OCI-LY1 (cell line): ENCODE results near the gene CDH23.
A peak's percentile ranks its signal among the peaks of the same experiment; 100 is the strongest.

ENCODE experiments used
- H2AFZ ChIP-seq: fragments of 200-600 bp; sonication (generic), shearing (Covaris generic); 2 replicates; pipeline ENCODE4 v1.6.0; 2014; ENCODE audit warnings: antibody characterized with exemption, mild to moderate bottlenecking, low read length
- H3F3A ChIP-seq: fragments of 200-600 bp; sonication (generic), shearing (Covaris generic); 2 replicates; pipeline ENCODE4 v1.6.0; 2014; ENCODE audit warnings: mild to moderate bottlenecking, antibody characterized with exemption, low read length, moderate library complexity; ENCODE audit not compliant: insufficient read depth
- H3K27ac ChIP-seq: fragments of 200-600 bp; sonication (generic); 2 replicates; pipeline ENCODE4 v1.5.1; 2014; ENCODE audit warnings: low read length, mixed run types, mild to moderate bottlenecking, low read depth; ENCODE audit not compliant: poor library complexity, severe bottlenecking
- H3K27me3 ChIP-seq: fragments of 200-600 bp; sonication (generic); 2 replicates; pipeline ENCODE4 v1.6.0; 2014; ENCODE audit warnings: antibody characterized with exemption, mild to moderate bottlenecking, low read length, moderate library complexity; ENCODE audit not compliant: insufficient read depth
- H3K36me3 ChIP-seq: fragments of 200-600 bp; sonication (generic); 2 replicates; pipeline ENCODE4 v1.6.1; 2014; ENCODE audit warnings: mild to moderate bottlenecking, antibody characterized with exemption, low read length, moderate library complexity, mixed read lengths; ENCODE audit not compliant: insufficient read depth
- H3K4me1 ChIP-seq: fragments of 200-600 bp; sonication (generic); 2 replicates; pipeline ENCODE4 v1.5.1; 2014; ENCODE audit warnings: mild to moderate bottlenecking, low read length, moderate library complexity; ENCODE audit not compliant: insufficient read depth, severe bottlenecking
- H3K4me2 ChIP-seq: fragments of 200-600 bp; sonication (generic), shearing (Covaris generic); 2 replicates; pipeline ENCODE4 v1.6.1; 2014; ENCODE audit warnings: low read length
- H3K4me3 ChIP-seq: fragments of 200-600 bp; sonication (generic); 2 replicates; pipeline ENCODE4 v1.5.1; 2014; ENCODE audit warnings: low read length, low read depth, mild to moderate bottlenecking, mixed read lengths; ENCODE audit not compliant: poor library complexity, severe bottlenecking
- H3K79me2 ChIP-seq: fragments of 200-600 bp; shearing (Covaris generic); 2 replicates; pipeline ENCODE4 v1.6.1; 2016; ENCODE audit warnings: mixed run types, low read length, mixed read lengths; ENCODE audit not compliant: insufficient read depth
- H3K9ac ChIP-seq: fragments of 200-600 bp; sonication (generic), shearing (Covaris generic); 2 replicates; pipeline ENCODE4 v1.6.1; 2014; ENCODE audit warnings: mild to moderate bottlenecking, low read length, mixed read lengths
- H3K9me2 ChIP-seq: fragments of 200-600 bp; sonication (generic), shearing (Covaris generic); 2 replicates; pipeline ENCODE4 v1.6.1; 2014; ENCODE audit warnings: low read depth, mild to moderate bottlenecking, low read length, mixed read lengths
- H3K9me3 ChIP-seq: fragments of 200-600 bp; shearing (Covaris generic); 2 replicates; pipeline ENCODE4 v1.6.1; 2014; ENCODE audit warnings: low read length, mixed read lengths
- H4K20me1 ChIP-seq: fragments of 200-600 bp; sonication (generic), shearing (Covaris generic); 2 replicates; pipeline ENCODE4 v1.6.0; 2016; ENCODE audit warnings: mild to moderate bottlenecking, low read length; ENCODE audit not compliant: insufficient read depth
- CTCF ChIP-seq: fragments of 200-600 bp; sonication (generic), shearing (Covaris generic); IDR thresholded peaks from 2 replicates; pipeline ENCODE4 v1.5.1; 2017; ENCODE audit warnings: mild to moderate bottlenecking, antibody characterized with exemption, low read length, moderate library complexity, mixed read lengths
- EZH2 ChIP-seq: fragments of 200-600 bp; sonication (generic), shearing (Covaris generic); IDR thresholded peaks from 2 replicates; pipeline ENCODE4 v1.8.0; 2017; ENCODE audit warnings: borderline replicate concordance, mixed run types, mild to moderate bottlenecking, antibody characterized with exemption, low read length, moderate library complexity, mixed read lengths

The CDH23 gene

GRCh38 chr10:71772832-71773220 lies 376.1 kb downstream of the CDH23 start:
- no peaks in the 10 kb centered on the region for H3K9me2 ChIP-seq
- peak overlapping the region; percentile 86 for H3K4me2 ChIP-seq
- H3K27ac ChIP-seq, result no peak overlapping the region
- peaks cover 29% of the 10 kb centered on the region for H3K4me1 ChIP-seq
- no peaks in the 10 kb centered on the region for H3K36me3 ChIP-seq
- no peaks in the 10 kb centered on the region for H3K79me2 ChIP-seq
- H4K20me1 ChIP-seq, result no peaks in the 10 kb centered on the region
- peak overlapping the region; percentile 52 for H3K4me3 ChIP-seq
- no peaks in the 10 kb centered on the region; the same call in 1 of the 2 replicates for H3K27me3 ChIP-seq
- no peak for TF ChIP-seq EZH2
- TF ChIP-seq CTCF, result no peak
- peak overlapping the region; percentile 33; the same call in 1 of the 2 replicates for H3K9ac ChIP-seq
- H3K9me3 ChIP-seq, result no peaks in the 10 kb centered on the region
- no peak overlapping the region for H2AFZ ChIP-seq
- H3F3A ChIP-seq, result no peaks in the 10 kb centered on the region

- Histone ChIP-seq H3K9me2 (no peaks in the 10 kb centered on the region), H3K4me2 (peak within 1 kb of the TSS; percentile 86), H3K27ac (no peak within 1 kb of the TSS), H3K4me1 (peaks cover 29% of the 10 kb centered on the region), H4K20me1 (no peaks in the 10 kb centered on the region), H3K9me3 (no peaks in the 10 kb centered on the region), H3K9ac (peak within 1 kb of the TSS; percentile 55), H3K27me3 (no peaks in the 10 kb centered on the region; the same call in 1 of the 2 replicates), H3F3A (no peaks in the 10 kb centered on the region), H3K36me3 (no peaks in the 10 kb centered on the region), H3K79me2 (no peaks in the 10 kb centered on the region), H3K4me3 (peak within 1 kb of the TSS; percentile 52), H2AFZ (no peak within 1 kb of the TSS)
- peak; percentile 66 for TF ChIP-seq CTCF
- no peak for TF ChIP-seq EZH2
These were observed 376.7 kb downstream of the CDH23 start, which contains the start of gene VSIR for GRCh38 chr10:71773221-71773971. VSIR (minus strand) TSS chr10:71773520; CDS start chr10:71773439, 81 bp downstream.

- Histone ChIP-seq H3K27ac (no peak overlapping the region), H3F3A (no peaks in the 10 kb centered on the region), H3K9me3 (no peaks in the 10 kb centered on the region), H3K27me3 (no peaks in the 10 kb centered on the region; the same call in 1 of the 2 replicates), H3K4me1 (peaks cover 15% of the 10 kb centered on the region), H2AFZ (no peak overlapping the region), H3K4me2 (no peak overlapping the region), H3K9ac (no peak overlapping the region), H4K20me1 (no peaks in the 10 kb centered on the region), H3K4me3 (no peak overlapping the region), H3K79me2 (no peaks in the 10 kb centered on the region), H3K9me2 (no peaks in the 10 kb centered on the region), H3K36me3 (no peaks in the 10 kb centered on the region)
- TF ChIP-seq EZH2 (no peak), CTCF (no peak)
These were observed 378.4 kb downstream of the CDH23 start for GRCh38 chr10:71774916-71775702.
